ENCODE measurements around the gene TANGO6.

DNA sequence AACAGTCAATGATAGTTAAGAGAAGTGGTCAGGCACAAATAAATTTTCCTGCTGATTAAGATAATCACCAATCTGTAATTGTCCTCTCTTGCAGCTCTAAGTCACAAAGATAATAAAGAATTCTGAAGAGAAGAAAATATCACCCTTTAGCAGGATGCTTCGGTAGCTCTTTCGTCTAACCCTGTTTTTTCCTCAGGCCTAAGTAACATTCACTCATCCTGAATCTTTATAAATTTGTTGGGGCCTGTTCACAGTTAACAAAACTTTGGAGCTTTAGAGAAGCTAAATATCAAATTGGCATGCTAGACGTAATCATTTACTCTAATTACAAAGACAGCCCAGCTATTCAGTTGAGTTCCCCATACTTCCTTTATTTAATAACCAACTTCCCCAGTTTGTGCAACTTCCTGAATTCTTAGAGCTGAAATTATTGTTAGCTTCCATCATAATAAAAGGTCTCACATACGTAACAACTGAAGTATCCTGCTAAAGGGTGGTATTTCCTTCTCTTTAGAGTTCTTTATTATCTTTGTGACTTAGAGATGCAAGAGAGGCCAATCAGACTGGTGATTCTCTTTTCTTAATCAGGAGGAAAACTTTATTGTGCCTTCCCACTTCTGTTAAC is 118.6 kb downstream of the TANGO6 start:
- TF ChIP-seq EZH2 (IDR thresholded peaks at IDR 0.05; ENCODE audit: borderline replicate concordance, low read length) = no peak
- TF ChIP-seq, protein P1, sequence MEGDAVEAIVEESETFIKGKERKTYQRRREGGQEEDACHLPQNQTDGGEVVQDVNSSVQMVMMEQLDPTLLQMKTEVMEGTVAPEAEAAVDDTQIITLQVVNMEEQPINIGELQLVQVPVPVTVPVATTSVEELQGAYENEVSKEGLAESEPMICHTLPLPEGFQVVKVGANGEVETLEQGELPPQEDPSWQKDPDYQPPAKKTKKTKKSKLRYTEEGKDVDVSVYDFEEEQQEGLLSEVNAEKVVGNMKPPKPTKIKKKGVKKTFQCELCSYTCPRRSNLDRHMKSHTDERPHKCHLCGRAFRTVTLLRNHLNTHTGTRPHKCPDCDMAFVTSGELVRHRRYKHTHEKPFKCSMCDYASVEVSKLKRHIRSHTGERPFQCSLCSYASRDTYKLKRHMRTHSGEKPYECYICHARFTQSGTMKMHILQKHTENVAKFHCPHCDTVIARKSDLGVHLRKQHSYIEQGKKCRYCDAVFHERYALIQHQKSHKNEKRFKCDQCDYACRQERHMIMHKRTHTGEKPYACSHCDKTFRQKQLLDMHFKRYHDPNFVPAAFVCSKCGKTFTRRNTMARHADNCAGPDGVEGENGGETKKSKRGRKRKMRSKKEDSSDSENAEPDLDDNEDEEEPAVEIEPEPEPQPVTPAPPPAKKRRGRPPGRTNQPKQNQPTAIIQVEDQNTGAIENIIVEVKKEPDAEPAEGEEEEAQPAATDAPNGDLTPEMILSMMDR (conservative IDR thresholded peaks at IDR 0.05 in 1 of 2, IDR thresholded peaks at IDR 0.05 in 1 of 2; ENCODE audit: extremely low read depth in 1 of 2, insufficient read depth in 1 of 2, low read depth in 1 of 2, low read length in 2 of 2) = no peak
